K562 (cell line): ENCODE data around the gene AGAP1. TPM values are rescaled to one million over a fixed set of nuclear protein-coding genes. Genes with fewer than 3 reads are reported as not detected.

Experiments used
- ARID3B ChIP-seq: fragments of 250-450 bp; sonication (Bioruptor Pico); IDR thresholded peaks from 2 replicates; pipeline ENCODE4 v1.4.0; 2020; ENCODE audit warnings: borderline replicate concordance
- ASH1L ChIP-seq: fragments of 450-650 bp; IDR thresholded peaks from 2 replicates; pipeline ENCODE4 v1.6.1; 2018; ENCODE audit warnings: borderline replicate concordance, mild to moderate bottlenecking, low read depth; ENCODE audit not compliant: partially characterized antibody
- BCOR ChIP-seq: fragments of 450-650 bp; IDR thresholded peaks from 2 replicates; pipeline ENCODE4 v1.6.1; 2016
- HDAC8 ChIP-seq: fragments of 450-650 bp; IDR thresholded peaks from 2 replicates; pipeline ENCODE4 v1.6.1; 2016; ENCODE audit warnings: mild to moderate bottlenecking, missing genetic modification characterization, moderate library complexity, missing compliant biosample characterization
- HEY1 ChIP-seq: fragments of 250-450 bp; sonication (Bioruptor Pico); IDR thresholded peaks from 2 replicates; pipeline ENCODE4 v1.5.0; 2020; ENCODE audit warnings: mild to moderate bottlenecking, moderate library complexity, borderline replicate concordance
- KDM2B ChIP-seq: fragments of 250-450 bp; sonication (Bioruptor Pico); IDR thresholded peaks from 2 replicates; pipeline ENCODE4 v1.8.0; 2021; ENCODE audit warnings: mild to moderate bottlenecking, moderate library complexity
- MEIS2 ChIP-seq: fragments of 450-650 bp; IDR thresholded peaks from 2 replicates; pipeline ENCODE4 v1.6.1; 2014; ENCODE audit warnings: mild to moderate bottlenecking; ENCODE audit not compliant: partially characterized antibody
- NKRF ChIP-seq: fragments of 450-650 bp; IDR thresholded peaks from 2 replicates; pipeline ENCODE4 v1.6.1; 2016; ENCODE audit warnings: borderline replicate concordance
- polyA plus RNA-seq, 8 experiments: library from polyadenylated mRNA; depleted of rRNA in 4 of 8; stranded (reverse) in 5 of 8; unstranded in 3 of 8; fragments of >200 nt; fragmentation: Nextera tagmentation in 2 of 8; fragmentation: Illumina TruSeq in 1 of 8; extraction: Ambion mirVana in 2 of 8; extraction: Trizol in 1 of 8; gene quantifications; 2 replicates each; pipeline versions ENCODE4 v1.2.1 to v1.2.3, GENCODE V29; 2011 to 2014; ENCODE audit warnings: inconsistent platforms in 1 of 8, missing spikeins in 1 of 8
- total RNA-seq, 7 experiments: library from RNA; depleted of rRNA in 6 of 7; stranded (reverse); fragments of >200 nt in 6 of 7; fragmentation: Illumina TruSeq in 2 of 7; extraction: Trizol in 2 of 7; gene quantifications; 2 replicates each; pipeline versions ENCODE4 v1.2.1 to v1.2.3, GENCODE V29; 2011 to 2021; ENCODE audit warnings: low replicate concordance in 1 of 7
- TF ChIP-seq, protein P1 (sequence below), 3 experiments: IDR thresholded peaks in 2 of 3; conservative IDR thresholded peaks in 1 of 3; 2 replicates each; pipeline ENCODE4 v1.5.1; 2011 to 2012; ENCODE audit warnings: low read length in 3 of 3, mild to moderate bottlenecking in 3 of 3, control low read depth in 2 of 3, improper control_type of control experiment in 1 of 3, inconsistent platforms in 1 of 3, low read depth in 1 of 3, mixed read lengths in 1 of 3, moderate library complexity in 1 of 3; ENCODE audit not compliant: insufficient read depth in 2 of 3

Gene AGAP1
- total and polyA plus RNA-seq, 9 of the 15 experiments (the other 6 are each of a cell fraction or from before 2014, with no cell fraction given): 1.3 to 24.0 (median 10.6) TPM

DNA sequence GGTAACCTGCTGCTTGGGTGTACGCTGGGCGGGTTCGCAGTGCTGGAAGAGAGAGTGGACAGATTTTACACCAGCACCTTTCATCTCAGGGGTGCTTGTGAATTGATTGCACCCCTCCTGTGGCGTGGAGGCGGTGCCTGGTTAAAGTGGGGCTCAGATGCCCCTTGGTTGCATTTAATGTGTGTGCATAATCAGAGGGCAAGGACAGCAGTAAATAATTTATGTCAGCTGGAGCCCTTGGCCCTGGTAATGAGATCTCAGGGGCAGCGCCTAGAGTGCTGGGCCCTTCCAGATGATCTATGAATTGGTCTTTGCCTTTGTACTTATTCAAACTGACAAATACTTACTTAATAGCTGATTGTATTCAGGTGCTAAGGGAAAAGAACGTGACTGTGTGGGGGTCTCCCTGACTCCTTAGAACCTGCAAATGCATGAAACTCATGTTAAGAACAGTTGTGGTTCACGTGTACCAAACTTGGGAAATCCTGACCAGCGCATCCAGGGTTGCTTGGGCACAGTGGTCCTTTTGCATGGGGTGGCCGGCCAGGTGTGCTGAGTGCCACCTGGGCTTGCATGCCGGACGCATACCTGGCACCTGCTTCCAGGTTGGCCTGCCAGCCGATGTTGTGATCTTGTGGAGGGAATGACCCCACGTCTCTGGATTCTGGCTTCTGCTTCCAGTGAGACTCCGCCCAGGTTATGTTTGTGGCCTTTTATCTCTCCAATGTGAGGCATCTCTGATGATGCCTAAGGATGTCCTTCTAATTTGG, 118.5 kb downstream of the AGAP1 start (continued):
- TF ChIP-seq ARID3B (CRISPR knock-in tag) (no peak), NKRF (no peak), KDM2B (CRISPR knock-in tag) (no peak), HEY1 (CRISPR knock-in tag) (no peak), MEIS2 (no peak), ASH1L (no peak), BCOR (no peak), HDAC8 (no peak)
- TF ChIP-seq, protein P1, sequence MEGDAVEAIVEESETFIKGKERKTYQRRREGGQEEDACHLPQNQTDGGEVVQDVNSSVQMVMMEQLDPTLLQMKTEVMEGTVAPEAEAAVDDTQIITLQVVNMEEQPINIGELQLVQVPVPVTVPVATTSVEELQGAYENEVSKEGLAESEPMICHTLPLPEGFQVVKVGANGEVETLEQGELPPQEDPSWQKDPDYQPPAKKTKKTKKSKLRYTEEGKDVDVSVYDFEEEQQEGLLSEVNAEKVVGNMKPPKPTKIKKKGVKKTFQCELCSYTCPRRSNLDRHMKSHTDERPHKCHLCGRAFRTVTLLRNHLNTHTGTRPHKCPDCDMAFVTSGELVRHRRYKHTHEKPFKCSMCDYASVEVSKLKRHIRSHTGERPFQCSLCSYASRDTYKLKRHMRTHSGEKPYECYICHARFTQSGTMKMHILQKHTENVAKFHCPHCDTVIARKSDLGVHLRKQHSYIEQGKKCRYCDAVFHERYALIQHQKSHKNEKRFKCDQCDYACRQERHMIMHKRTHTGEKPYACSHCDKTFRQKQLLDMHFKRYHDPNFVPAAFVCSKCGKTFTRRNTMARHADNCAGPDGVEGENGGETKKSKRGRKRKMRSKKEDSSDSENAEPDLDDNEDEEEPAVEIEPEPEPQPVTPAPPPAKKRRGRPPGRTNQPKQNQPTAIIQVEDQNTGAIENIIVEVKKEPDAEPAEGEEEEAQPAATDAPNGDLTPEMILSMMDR (IDR thresholded peaks at IDR 0.05 in 2 of 3, conservative IDR thresholded peaks at IDR 0.05 in 1 of 3; ENCODE audit: insufficient read depth in 2 of 3, low read depth in 1 of 3, low read length in 3 of 3): no peak
